HG03558 (cell line): Measurements from ENCODE around the gene MRRF.

Experiments used
- ATAC-seq: cut with Tn5 transposase; IDR thresholded peaks from one replicate; pipeline ENCODE4 v1.9.1; 2021; ENCODE audit warnings: moderate number of reproducible peaks; ENCODE audit not compliant: unreplicated experiment; ENCODE audit errors: extremely low read depth

Gene MRRF

GRCh38 chr9:122227575-122227900 is 37.1 kb upstream of the MRRF start:
- ATAC-seq: no peak

- no peak for ATAC-seq
Observed at GRCh38 chr9:122228191-122228567, 36.5 kb upstream of the MRRF start.

- no peak for ATAC-seq
Observed at GRCh38 chr9:122228568-122229484, 35.9 kb upstream of the MRRF start, which contains the start of gene LHX6. Gene LHX6, minus strand, starts transcription at chr9:122228957. Its CDS starts 217 bp downstream, at chr9:122228740.

- no peak for ATAC-seq
Observed at GRCh38 chr9:122229485-122229837, 35.2 kb upstream of the MRRF start.

- no peak for ATAC-seq
Observed at GRCh38 chr9:122232796-122233306, 31.8 kb upstream of the MRRF start.

GRCh38 chr9:122234022-122234748 is 30.5 kb upstream of the MRRF start:
- no peak for ATAC-seq

- ATAC-seq: no peak
Observed at GRCh38 chr9:122236681-122237080, 28.0 kb upstream of the MRRF start.

- ATAC-seq: no peak
Observed at GRCh38 chr9:122239722-122240121, 25.0 kb upstream of the MRRF start.

GRCh38 chr9:122244349-122244748 is 20.3 kb upstream of the MRRF start:
- ATAC-seq: no peak

- no peak for ATAC-seq
Observed at GRCh38 chr9:122246666-122247065, 18.0 kb upstream of the MRRF start.

GRCh38 chr9:122248448-122248865 is 16.2 kb upstream of the MRRF start:
- ATAC-seq: no peak

- no peak for ATAC-seq
Observed at GRCh38 chr9:122251351-122251750, 13.3 kb upstream of the MRRF start.

GRCh38 chr9:122252796-122253195 is 11.9 kb upstream of the MRRF start:
- ATAC-seq: no peak

- no peak for ATAC-seq
Observed at GRCh38 chr9:122254761-122255160, 9.9 kb upstream of the MRRF start.

GRCh38 chr9:122256206-122256605 is 8.5 kb upstream of the MRRF start:
- ATAC-seq: no peak

- no peak for ATAC-seq
Observed at GRCh38 chr9:122258886-122259415, 5.7 kb upstream of the MRRF start.

GRCh38 chr9:122261469-122261881 is 3.2 kb upstream of the MRRF start:
- no peak for ATAC-seq

- no peak for ATAC-seq
Observed at GRCh38 chr9:122262073-122262472, 2.6 kb upstream of the MRRF start.

GRCh38 chr9:122263699-122264349 is 858 bp upstream of the MRRF start:
- ATAC-seq: no peak

- no peak for ATAC-seq
Observed at GRCh38 chr9:122265149-122265915, 650 bp downstream of the MRRF start.
